ENCODE measurements around the gene TTF2. TPM values are rescaled to one million over a fixed set of nuclear protein-coding genes. Genes with fewer than 3 reads are reported as not detected.
"Not testable (repeated sequence)": the region's sequence is repeated elsewhere in the genome, so short reads cannot be mapped to it uniquely, and the experiment has no call there.

Gene TTF2
- total RNA-seq, 1 donor from 2014 or later = 19.3 TPM

GRCh38 chr1:117098287-117098890, 38.3 kb downstream of the TTF2 start:
- Mint-ChIP-seq H3K4me1 (ENCODE audit: low read depth, unreplicated experiment) (peaks cover 11% of the 10 kb centered on the region), H3K9me3 (ENCODE audit: unreplicated experiment) (no peaks in the 10 kb centered on the region), H3K36me3 (ENCODE audit: unreplicated experiment) (no peaks in the 10 kb centered on the region), H3K4me3 (ENCODE audit: unreplicated experiment) (no peak overlapping the region), H3K27ac (ENCODE audit: unreplicated experiment) (no peak overlapping the region), H3K27me3 (ENCODE audit: unreplicated experiment) (no peaks in the 10 kb centered on the region)
- no peak for TF ChIP-seq CTCF (IDR thresholded peaks at IDR 0.05; ENCODE audit: partially characterized antibody, unreplicated experiment)
- no peak for DNase-seq

- H3K4me1 Mint-ChIP-seq (ENCODE audit: low read depth, unreplicated experiment) = peaks cover 5% of the 10 kb centered on the region
- no peaks in the 10 kb centered on the region for H3K36me3 Mint-ChIP-seq (ENCODE audit: unreplicated experiment)
- H3K4me3 Mint-ChIP-seq (ENCODE audit: unreplicated experiment) = no peak overlapping the region
- TF ChIP-seq CTCF (IDR thresholded peaks at IDR 0.05; ENCODE audit: partially characterized antibody, unreplicated experiment) = no peak
- no peak for DNase-seq
- H3K27ac Mint-ChIP-seq (ENCODE audit: unreplicated experiment) = no peak overlapping the region
- peaks cover 2% of the 10 kb centered on the region for H3K9me3 Mint-ChIP-seq (ENCODE audit: unreplicated experiment)
- no peaks in the 10 kb centered on the region for H3K27me3 Mint-ChIP-seq (ENCODE audit: unreplicated experiment)
Observed at GRCh38 chr1:117101334-117101733, 41.2 kb downstream of the TTF2 start.

DNA sequence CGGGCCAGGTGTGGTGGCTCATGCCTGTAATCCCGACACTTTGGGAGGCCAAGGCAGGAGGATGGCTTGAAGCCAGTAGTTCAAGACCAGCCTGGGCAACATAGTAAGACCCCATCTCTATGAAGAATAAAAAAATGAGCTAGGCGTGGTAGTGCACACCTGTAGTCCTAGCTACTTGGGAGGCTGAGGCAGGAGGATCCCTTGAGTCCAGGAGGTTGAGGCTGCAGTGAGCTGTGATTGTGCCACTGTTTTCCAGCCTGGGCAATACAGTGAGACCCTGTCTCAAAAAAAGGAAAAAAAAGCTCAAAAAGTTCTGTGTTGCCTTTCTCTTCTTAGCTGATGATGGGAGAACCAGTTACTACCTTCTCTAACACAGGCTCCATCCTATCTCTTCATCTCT, 41.7 kb downstream of the TTF2 start:
- H3K36me3 Mint-ChIP-seq (ENCODE audit: unreplicated experiment); H3K27ac Mint-ChIP-seq (ENCODE audit: unreplicated experiment); H3K4me3 Mint-ChIP-seq (ENCODE audit: unreplicated experiment); H3K9me3 Mint-ChIP-seq (ENCODE audit: unreplicated experiment); H3K27me3 Mint-ChIP-seq (ENCODE audit: unreplicated experiment); H3K4me1 Mint-ChIP-seq (ENCODE audit: low read depth, unreplicated experiment); DNase-seq: not testable (repeated sequence)

- H3K9me3 Mint-ChIP-seq (ENCODE audit: unreplicated experiment) = peaks cover 3% of the 10 kb centered on the region
- DNase-seq = no peak
- no peak overlapping the region for H3K27ac Mint-ChIP-seq (ENCODE audit: unreplicated experiment)
- no peak overlapping the region for H3K4me3 Mint-ChIP-seq (ENCODE audit: unreplicated experiment)
- peaks cover 5% of the 10 kb centered on the region for H3K4me1 Mint-ChIP-seq (ENCODE audit: low read depth, unreplicated experiment)
- H3K36me3 Mint-ChIP-seq (ENCODE audit: unreplicated experiment) = peaks cover 7% of the 10 kb centered on the region
- peaks cover 9% of the 10 kb centered on the region for H3K27me3 Mint-ChIP-seq (ENCODE audit: unreplicated experiment)
- TF ChIP-seq CTCF (IDR thresholded peaks at IDR 0.05; ENCODE audit: partially characterized antibody, unreplicated experiment) = no peak
Observed at GRCh38 chr1:117104986-117105385, 44.9 kb downstream of the TTF2 start.

GRCh38 chr1:117105722-117106121, 45.6 kb downstream of the TTF2 start:
- Mint-ChIP-seq H3K9me3 (ENCODE audit: unreplicated experiment) (peaks cover 3% of the 10 kb centered on the region), H3K4me3 (ENCODE audit: unreplicated experiment) (no peak overlapping the region), H3K27me3 (ENCODE audit: unreplicated experiment) (peaks cover 9% of the 10 kb centered on the region), H3K27ac (ENCODE audit: unreplicated experiment) (peak overlapping the region; percentile 43), H3K36me3 (ENCODE audit: unreplicated experiment) (peaks cover 7% of the 10 kb centered on the region), H3K4me1 (ENCODE audit: low read depth, unreplicated experiment) (peaks cover 5% of the 10 kb centered on the region)
- TF ChIP-seq CTCF (IDR thresholded peaks at IDR 0.05; ENCODE audit: partially characterized antibody, unreplicated experiment) = no peak
- DNase-seq = no peak
